Endodermal cell (in vitro differentiated cells): ENCODE results near the gene IMP4. TPM values are rescaled to one million over a fixed set of nuclear protein-coding genes. Genes with fewer than 3 reads are reported as not detected.

Experiments used
- DNase-seq: peaks from one replicate; pipeline ENCODE4 v3.0.0-alpha.2; 2017
- H3K27ac ChIP-seq: 2 replicates; pipeline ENCODE4 v1.5.1; 2013; ENCODE audit warnings: mild to moderate bottlenecking, low read depth, low read length, moderate library complexity
- H3K27me3 ChIP-seq: 2 replicates; pipeline ENCODE4 v1.6.1; 2013; ENCODE audit warnings: mild to moderate bottlenecking, low read length, moderate library complexity; ENCODE audit not compliant: insufficient read depth, control insufficient read depth, poor library complexity, severe bottlenecking
- H3K36me3 ChIP-seq: 2 replicates; pipeline ENCODE4 v1.7.0; 2013; ENCODE audit warnings: mild to moderate bottlenecking, low read length, moderate library complexity; ENCODE audit not compliant: control insufficient read depth, insufficient read depth
- H3K4me1 ChIP-seq: one replicate; pipeline ENCODE4 v1.7.0; 2013; ENCODE audit warnings: low read length; ENCODE audit not compliant: control insufficient read depth, insufficient read depth
- H3K4me3 ChIP-seq: 2 replicates; pipeline ENCODE4 v1.5.1; 2013; ENCODE audit warnings: mild to moderate bottlenecking, low read length, moderate library complexity
- H3K9ac ChIP-seq: 2 replicates; pipeline ENCODE4 v1.6.1; 2013; ENCODE audit warnings: mild to moderate bottlenecking, low read length, moderate library complexity; ENCODE audit not compliant: poor library complexity, severe bottlenecking; ENCODE audit errors: extremely low read depth
- H3K9me3 ChIP-seq: 2 replicates; pipeline ENCODE4 v1.6.1; 2013; ENCODE audit warnings: mild to moderate bottlenecking, low read length, moderate library complexity; ENCODE audit not compliant: control insufficient read depth
- H3K27ac Mint-ChIP-seq: 2 replicates; pipeline ENCODE4 v1.8.0; 2020; ENCODE audit warnings: mixed read lengths
- H3K27me3 Mint-ChIP-seq: 2 replicates; pipeline ENCODE4 v1.8.0; 2021; ENCODE audit warnings: mild to moderate bottlenecking, mixed read lengths; ENCODE audit not compliant: insufficient read depth
- H3K36me3 Mint-ChIP-seq: 2 replicates; pipeline ENCODE4 v1.8.0; 2020; ENCODE audit warnings: low read depth, mixed read lengths
- H3K4me1 Mint-ChIP-seq: 2 replicates; pipeline ENCODE4 v1.8.0; 2020; ENCODE audit warnings: mixed read lengths
- H3K4me3 Mint-ChIP-seq: 2 replicates; pipeline ENCODE4 v1.8.0; 2020; ENCODE audit warnings: mild to moderate bottlenecking, moderate library complexity, mixed read lengths
- H3K9me3 Mint-ChIP-seq: 2 replicates; pipeline ENCODE4 v1.8.0; 2020; ENCODE audit warnings: mild to moderate bottlenecking, mixed read lengths
- WGBS, 2 experiments: methylation state at CpG; one replicate each; pipeline versions ENCODE4 v1.1.5 to v1.1.7; 2013; ENCODE audit warnings: missing lambda C conversion rate in 2 of 2, mixed read lengths in 1 of 2; ENCODE audit not compliant: insufficient coverage in 1 of 2, insufficient read length in 1 of 2; 5-methylcytosine and 5-hydroxymethylcytosine counted together
- total RNA-seq, 2 donors: library from RNA; stranded (reverse); fragmentation: NEBNext Ultra II Directional in 1 of 2; extraction: Animal tissue kit (Norgen Biotek cat#: 25700) in 1 of 2; gene quantifications; 2 replicates in 1 of 2; 3 replicates in 1 of 2; pipeline ENCODE4 v1.2.1, GENCODE V29; 2021
- TF ChIP-seq, protein P1 (sequence below): fragments of 200-600 bp; sonication (generic); conservative IDR thresholded peaks from 2 replicates; pipeline ENCODE4 v1.5.0; 2021; ENCODE audit warnings: antibody characterized with exemption, mild to moderate bottlenecking

Gene IMP4
- total RNA-seq, 2 donors from 2014 or later, result 47.1 to 55.1 TPM

DNA sequence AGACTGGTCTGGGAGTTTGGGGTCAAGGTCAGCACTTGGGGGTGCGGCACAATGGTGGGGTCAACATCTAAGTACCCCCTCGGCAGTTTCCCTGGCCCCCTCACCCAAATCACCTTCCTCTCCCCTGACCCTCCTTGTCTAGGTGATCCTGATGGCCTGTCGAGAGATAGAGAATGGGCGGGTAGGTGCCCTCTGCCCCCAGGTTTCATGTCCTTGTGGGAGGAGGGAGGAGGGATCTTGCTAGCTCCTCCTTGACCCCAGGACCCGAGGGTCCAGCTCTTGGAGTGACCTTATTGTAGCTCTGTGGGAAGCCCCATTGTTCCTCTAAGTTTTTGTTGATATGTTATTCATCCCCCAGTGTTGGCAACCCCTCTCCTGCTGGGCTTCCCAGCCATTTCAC lies 16.8 kb downstream of the IMP4 start:
- TF ChIP-seq, protein P1, sequence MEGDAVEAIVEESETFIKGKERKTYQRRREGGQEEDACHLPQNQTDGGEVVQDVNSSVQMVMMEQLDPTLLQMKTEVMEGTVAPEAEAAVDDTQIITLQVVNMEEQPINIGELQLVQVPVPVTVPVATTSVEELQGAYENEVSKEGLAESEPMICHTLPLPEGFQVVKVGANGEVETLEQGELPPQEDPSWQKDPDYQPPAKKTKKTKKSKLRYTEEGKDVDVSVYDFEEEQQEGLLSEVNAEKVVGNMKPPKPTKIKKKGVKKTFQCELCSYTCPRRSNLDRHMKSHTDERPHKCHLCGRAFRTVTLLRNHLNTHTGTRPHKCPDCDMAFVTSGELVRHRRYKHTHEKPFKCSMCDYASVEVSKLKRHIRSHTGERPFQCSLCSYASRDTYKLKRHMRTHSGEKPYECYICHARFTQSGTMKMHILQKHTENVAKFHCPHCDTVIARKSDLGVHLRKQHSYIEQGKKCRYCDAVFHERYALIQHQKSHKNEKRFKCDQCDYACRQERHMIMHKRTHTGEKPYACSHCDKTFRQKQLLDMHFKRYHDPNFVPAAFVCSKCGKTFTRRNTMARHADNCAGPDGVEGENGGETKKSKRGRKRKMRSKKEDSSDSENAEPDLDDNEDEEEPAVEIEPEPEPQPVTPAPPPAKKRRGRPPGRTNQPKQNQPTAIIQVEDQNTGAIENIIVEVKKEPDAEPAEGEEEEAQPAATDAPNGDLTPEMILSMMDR, result no peak
- H3K4me1 ChIP-seq, result peaks cover 3% of the 10 kb centered on the region
- Mint-ChIP-seq H3K27ac (no peak overlapping the region), H3K27me3 (peaks cover 21% of the 10 kb centered on the region), H3K4me3 (no peak overlapping the region), H3K9me3 (peaks cover 11% of the 10 kb centered on the region), H3K36me3 (peaks cover 2% of the 10 kb centered on the region), H3K4me1 (peaks cover 6% of the 10 kb centered on the region)
- no peak overlapping the region for H3K9ac ChIP-seq
- no peaks in the 10 kb centered on the region for H3K9me3 ChIP-seq
- WGBS, 2 experiments, result 60 to 90% methylated on average over 1 to 5 of the region's 5 CpGs
- H3K27ac ChIP-seq, result no peak overlapping the region
- H3K36me3 ChIP-seq, result no peaks in the 10 kb centered on the region
- H3K4me3 ChIP-seq, result no peak overlapping the region
- peaks cover 19% of the 10 kb centered on the region for H3K27me3 ChIP-seq
- no peak for DNase-seq

DNA sequence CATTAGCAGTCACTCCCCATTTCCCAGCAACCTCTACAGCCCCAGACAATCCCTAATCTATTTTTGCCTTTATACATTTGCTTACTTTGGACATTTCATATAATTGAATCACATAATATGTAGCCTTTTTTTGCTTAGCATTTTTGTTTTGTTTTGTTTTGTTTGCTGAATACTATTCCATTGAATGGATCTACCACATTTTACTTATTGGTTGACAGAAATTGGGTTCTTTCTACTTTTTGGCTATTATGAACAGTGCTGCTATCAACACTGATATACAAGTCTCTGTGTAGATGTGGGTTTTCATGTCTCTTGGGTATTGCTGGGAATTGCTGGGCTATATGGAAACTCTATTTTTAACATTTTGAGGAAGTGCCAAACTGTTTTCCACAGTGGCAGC lies 20.8 kb downstream of the IMP4 start:
- no peaks in the 10 kb centered on the region for H3K9me3 ChIP-seq
- H3K27ac Mint-ChIP-seq, result no peak overlapping the region
- H3K27me3 ChIP-seq, result no peaks in the 10 kb centered on the region
- H3K9me3 Mint-ChIP-seq, result peaks cover 11% of the 10 kb centered on the region
- TF ChIP-seq, protein P1, result no peak
- no peak overlapping the region for H3K4me3 Mint-ChIP-seq
- no peak overlapping the region for H3K4me3 ChIP-seq
- no peaks in the 10 kb centered on the region for H3K4me1 ChIP-seq
- no peak for DNase-seq
- no peak overlapping the region for H3K9ac ChIP-seq
- H3K27ac ChIP-seq, result no peak overlapping the region
- H3K36me3 ChIP-seq, result no peaks in the 10 kb centered on the region
- peaks cover 8% of the 10 kb centered on the region for H3K27me3 Mint-ChIP-seq
- no peaks in the 10 kb centered on the region for H3K4me1 Mint-ChIP-seq
- peaks cover 2% of the 10 kb centered on the region for H3K36me3 Mint-ChIP-seq

DNA sequence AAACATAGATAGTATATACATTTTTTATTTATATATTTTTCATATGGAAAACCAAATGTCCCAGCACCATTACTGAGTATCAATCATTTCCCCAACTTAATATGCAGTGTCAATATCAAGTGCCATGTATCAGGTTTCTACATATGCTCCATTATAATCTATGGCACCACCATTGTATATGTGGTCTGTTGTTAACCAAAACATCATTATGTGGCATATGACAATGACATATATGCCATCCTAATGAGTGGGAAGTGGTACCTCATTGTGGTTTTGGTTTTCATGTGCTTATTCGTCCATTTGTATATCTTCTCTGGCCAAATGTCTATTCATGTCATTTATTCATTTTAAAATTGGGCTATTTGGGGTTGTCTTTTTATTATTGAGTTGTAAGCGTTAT lies 22.4 kb downstream of the IMP4 start:
- Histone ChIP-seq H3K4me3 (no peak overlapping the region), H3K9ac (no peak overlapping the region), H3K27me3 (no peaks in the 10 kb centered on the region), H3K36me3 (no peaks in the 10 kb centered on the region), H3K9me3 (no peaks in the 10 kb centered on the region), H3K27ac (no peak overlapping the region), H3K4me1 (no peaks in the 10 kb centered on the region)
- 91 to 100% methylated on average over 1 to 2 of the region's 2 CpGs for WGBS, 2 experiments
- H3K27ac Mint-ChIP-seq, result no peak overlapping the region
- no peak for DNase-seq
- peaks cover 2% of the 10 kb centered on the region for H3K36me3 Mint-ChIP-seq
- no peak overlapping the region for H3K4me3 Mint-ChIP-seq
- H3K27me3 Mint-ChIP-seq, result peaks cover 8% of the 10 kb centered on the region
- TF ChIP-seq, protein P1, result no peak
- no peaks in the 10 kb centered on the region for H3K4me1 Mint-ChIP-seq
- H3K9me3 Mint-ChIP-seq, result peaks cover 6% of the 10 kb centered on the region
